Measurements from ENCODE around the gene RIPK4. TPM values are rescaled to one million over a fixed set of nuclear protein-coding genes. Genes with fewer than 3 reads are reported as not detected.

RIPK4 gene
- total RNA-seq, 1 experiment from 2014 or later, result 24.1 TPM

GRCh38 chr21:41779659-41780058 lies 12.8 kb upstream of the RIPK4 start:
- H3K9me3 ChIP-seq, result no peaks in the 10 kb centered on the region

GRCh38 chr21:41778930-41779600 lies 12.2 kb upstream of the RIPK4 start:
- ChIA-PET POLR2A (interaction anchor here (1.1 kb wide), 2 partner anchors 13 to 100 kb away, joined by 4 to 7 read pairs; no protein-coding TSS in a partner anchor), CTCF (interaction anchor here (1.0 to 1.3 kb wide), 6 partner anchors 8 to 167 kb away, joined by 3 to 46 read pairs (median 7); partner anchors contain the start of gene RIPK4)
- Mint-ChIP-seq H3K4me1 (ENCODE audit: low read depth, unreplicated experiment) (peaks cover 34% of the 10 kb centered on the region), H3K36me3 (ENCODE audit: insufficient read depth, unreplicated experiment) (peaks cover 6% of the 10 kb centered on the region), H3K4me3 (ENCODE audit: unreplicated experiment) (peak overlapping the region; percentile 64), H3K9me3 (ENCODE audit: unreplicated experiment) (peaks cover 4% of the 10 kb centered on the region), H3K27ac (ENCODE audit: unreplicated experiment) (peak overlapping the region; percentile 53), H3K27me3 (ENCODE audit: insufficient read depth, unreplicated experiment) (no peaks in the 10 kb centered on the region)
- peak; percentile 72 to 82 for DNase-seq
- peaks cover 28% of the 10 kb centered on the region for H3K4me1 ChIP-seq
- no peaks in the 10 kb centered on the region for H3K36me3 ChIP-seq (ENCODE audit: control insufficient read depth, insufficient read depth, low read length)
- peak overlapping the region; percentile 23 for H3K4me3 ChIP-seq (ENCODE audit: low read depth, low read length)
- intact Hi-C loops (cut with micrococcal nuclease; ENCODE audit: unreplicated experiment), result loop anchor here (1.0 kb wide), 6 partner anchors 11 to 167 kb away; no protein-coding TSS in a partner anchor
- peak in 1 of 2 experiments; percentile 19 for TF ChIP-seq CTCF (IDR thresholded peaks at IDR 0.05; ENCODE audit: insufficient read depth in 1 of 2, low read depth in 1 of 2, low read length in 1 of 2, severe bottlenecking in 1 of 2, unreplicated experiment in 1 of 2)
- no peaks in the 10 kb centered on the region for H3K9me3 ChIP-seq
- H3K27me3 ChIP-seq (replicated peaks; ENCODE audit: control insufficient read depth, insufficient read depth, low read length), result no peaks in the 10 kb centered on the region
- BruUV-seq (replicated peaks), result no TSS peak

More at GRCh38 chr21:41779659-41780058, 12.8 kb upstream of the RIPK4 start:
- intact Hi-C loops (cut with micrococcal nuclease; ENCODE audit: unreplicated experiment), result loop anchor here (1.0 kb wide), 1 partner anchor 64 kb away; no protein-coding TSS in a partner anchor
- no peak for TF ChIP-seq CTCF (IDR thresholded peaks at IDR 0.05; ENCODE audit: insufficient read depth in 1 of 2, low read depth in 1 of 2, low read length in 1 of 2, severe bottlenecking in 1 of 2, unreplicated experiment in 1 of 2)
- BruUV-seq (replicated peaks), result no TSS peak
- peak overlapping the region; percentile 23 for H3K4me3 ChIP-seq (ENCODE audit: low read depth, low read length)
- H3K27me3 Mint-ChIP-seq (ENCODE audit: insufficient read depth, unreplicated experiment), result no peaks in the 10 kb centered on the region
- peaks cover 6% of the 10 kb centered on the region for H3K36me3 Mint-ChIP-seq (ENCODE audit: insufficient read depth, unreplicated experiment)
- H3K27me3 ChIP-seq (replicated peaks; ENCODE audit: control insufficient read depth, insufficient read depth, low read length), result no peaks in the 10 kb centered on the region
- H3K27ac Mint-ChIP-seq (ENCODE audit: unreplicated experiment), result peak overlapping the region; percentile 53
- no peaks in the 10 kb centered on the region for H3K36me3 ChIP-seq (ENCODE audit: control insufficient read depth, insufficient read depth, low read length)
- CTCF ChIA-PET, result no interaction called here
- H3K9me3 Mint-ChIP-seq (ENCODE audit: unreplicated experiment), result peaks cover 9% of the 10 kb centered on the region
- H3K4me1 ChIP-seq, result peaks cover 29% of the 10 kb centered on the region
- DNase-seq, result peak in 1 of 2 experiments; percentile 34
- POLR2A ChIA-PET, result no interaction called here
- peak overlapping the region; percentile 64 for H3K4me3 Mint-ChIP-seq (ENCODE audit: unreplicated experiment)
- peaks cover 39% of the 10 kb centered on the region for H3K4me1 Mint-ChIP-seq (ENCODE audit: low read depth, unreplicated experiment)

GRCh38 chr21:41777951-41778815 lies 11.3 kb upstream of the RIPK4 start:
- Mint-ChIP-seq H3K9me3 (ENCODE audit: unreplicated experiment) (no peaks in the 10 kb centered on the region), H3K4me3 (ENCODE audit: unreplicated experiment) (peak overlapping the region; percentile 35), H3K4me1 (ENCODE audit: low read depth, unreplicated experiment) (peaks cover 25% of the 10 kb centered on the region), H3K27me3 (ENCODE audit: insufficient read depth, unreplicated experiment) (no peaks in the 10 kb centered on the region), H3K36me3 (ENCODE audit: insufficient read depth, unreplicated experiment) (peaks cover 2% of the 10 kb centered on the region), H3K27ac (ENCODE audit: unreplicated experiment) (no peak overlapping the region)
- Histone ChIP-seq H3K4me3 (ENCODE audit: low read depth, low read length) (no peak overlapping the region), H3K36me3 (ENCODE audit: control insufficient read depth, insufficient read depth, low read length) (no peaks in the 10 kb centered on the region), H3K27me3 (replicated peaks; ENCODE audit: control insufficient read depth, insufficient read depth, low read length) (no peaks in the 10 kb centered on the region), H3K4me1 (peaks cover 19% of the 10 kb centered on the region), H3K9me3 (no peaks in the 10 kb centered on the region)
- BruUV-seq (replicated peaks), result no TSS peak
- DNase-seq, result peak; percentile 90 to 92
- intact Hi-C loops (cut with micrococcal nuclease; ENCODE audit: unreplicated experiment), result loop anchor here (1.0 kb wide), 5 partner anchors 10 to 166 kb away; no protein-coding TSS in a partner anchor
- TF ChIP-seq CTCF (IDR thresholded peaks at IDR 0.05; ENCODE audit: insufficient read depth in 1 of 2, low read depth in 1 of 2, low read length in 1 of 2, severe bottlenecking in 1 of 2, unreplicated experiment in 1 of 2), result peak; percentile 88 to 89
- ChIA-PET POLR2A (interaction anchor here (0.5 to 1.1 kb wide), 5 partner anchors 12 to 171 kb away, joined by 3 to 7 read pairs (median 4); no protein-coding TSS in a partner anchor), CTCF (interaction anchor here (0.6 to 1.3 kb wide), 11 partner anchors 8 to 295 kb away, joined by 3 to 46 read pairs (median 6); partner anchors contain the start of gene RIPK4)
